Left renal cortex interstitium (tissue), 4 donors: ENCODE data around the gene ZNF124. TPM values are rescaled to one million over a fixed set of nuclear protein-coding genes. Genes with fewer than 3 reads are reported as not detected.
"Not testable (repeated sequence)": the region's sequence is repeated elsewhere in the genome, so short reads cannot be mapped to it uniquely, and the experiment has no call there.

Experiments
- DNase-seq, 4 donors: peaks; one replicate each; pipeline ENCODE4 v3.0.0-alpha.2; 2013; ENCODE audit warnings: low read depth in 4 of 4, low spot score in 2 of 4, missing footprints in 1 of 4
- polyA plus RNA-seq, 4 donors: library from polyadenylated mRNA; unstranded; fragments of 120-200 nt; gene quantifications; one replicate each; pipeline ENCODE4 v1.2.1, GENCODE V29; 2013; ENCODE audit not compliant: insufficient read length in 4 of 4

The ZNF124 gene
- polyA plus RNA-seq, 4 donors: 20.8 to 39.1 (median 27.5) TPM

DNA sequence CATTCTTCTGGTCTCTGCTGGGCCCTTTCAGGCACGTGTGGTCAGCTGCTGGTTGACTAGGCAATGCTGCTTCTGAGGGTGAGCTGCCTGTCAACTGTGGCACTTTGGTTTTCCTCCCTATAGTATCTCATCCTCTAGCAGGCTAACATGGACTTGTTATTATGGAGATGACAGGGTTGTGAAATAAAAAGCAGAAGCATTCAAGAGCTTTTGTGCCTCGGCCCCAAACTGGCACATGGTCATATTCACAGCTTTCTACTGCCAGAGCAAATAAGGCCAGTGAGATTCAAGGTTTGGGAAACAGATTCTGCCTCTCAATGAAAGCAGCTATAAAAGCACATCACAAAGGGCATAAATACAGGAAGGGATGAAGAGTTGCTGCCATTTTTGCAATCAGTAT, 1.6 kb upstream of the ZNF124 start:
- no peak for DNase-seq

DNA sequence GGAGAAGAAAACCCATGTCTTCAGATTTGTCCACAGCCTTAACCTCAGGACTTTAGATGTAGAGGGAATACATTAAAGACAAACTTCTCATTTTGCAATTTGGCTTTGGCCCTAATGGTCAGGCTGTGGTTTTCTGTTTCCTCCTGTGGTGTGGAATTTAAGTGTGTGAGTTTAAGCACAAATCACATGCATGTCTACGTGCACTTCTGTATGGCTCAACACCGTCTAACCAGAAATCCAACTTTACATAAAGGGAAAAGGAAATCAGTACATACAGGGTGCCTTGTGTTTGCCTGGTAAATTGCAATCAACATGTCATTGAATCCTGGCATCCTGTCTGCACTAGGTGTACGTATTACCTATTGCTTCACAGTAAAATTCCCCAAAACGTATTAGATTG, 1.2 kb upstream of the ZNF124 start:
- no peak for DNase-seq

DNA sequence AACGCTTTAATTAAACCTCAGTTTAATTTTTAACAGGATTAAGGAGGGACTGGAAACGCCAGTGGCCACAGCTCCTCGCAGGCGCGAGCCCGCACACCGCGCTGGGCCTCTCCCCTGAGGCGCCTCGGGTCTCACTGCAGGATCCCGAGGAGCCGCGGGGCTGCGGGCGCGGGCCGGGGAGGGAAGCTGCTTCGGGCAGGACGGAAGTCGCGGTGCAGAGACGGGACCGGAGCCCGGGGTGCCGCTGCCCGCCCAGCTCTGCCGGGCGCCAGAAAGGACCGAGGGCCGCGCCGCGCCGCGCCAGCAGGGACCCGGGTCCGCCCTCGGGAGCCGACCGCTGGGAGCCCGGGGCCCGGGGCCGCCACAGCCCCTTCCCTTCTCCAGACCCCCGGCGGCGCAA, 377 bp downstream of the ZNF124 start:
- not testable (repeated sequence) for DNase-seq

DNA sequence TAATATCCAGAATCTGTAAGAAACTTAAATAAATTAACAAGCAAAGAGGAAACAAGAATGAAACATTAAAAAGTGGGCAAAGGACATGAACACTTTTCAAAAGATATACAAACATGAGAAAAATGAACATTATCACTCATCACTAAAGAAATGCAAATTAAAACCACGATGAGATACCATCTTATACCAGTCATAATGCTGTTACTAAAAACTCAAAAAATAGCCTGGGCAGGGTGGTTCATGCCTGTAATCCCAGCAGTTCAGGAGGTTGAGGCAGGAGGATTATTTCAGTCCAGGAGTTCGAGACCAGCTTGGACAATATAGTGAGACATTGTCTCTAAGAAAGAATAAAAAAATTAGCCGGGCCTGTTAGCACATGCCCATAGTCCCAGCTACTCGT, 6.1 kb downstream of the ZNF124 start:
- no peak for DNase-seq

DNA sequence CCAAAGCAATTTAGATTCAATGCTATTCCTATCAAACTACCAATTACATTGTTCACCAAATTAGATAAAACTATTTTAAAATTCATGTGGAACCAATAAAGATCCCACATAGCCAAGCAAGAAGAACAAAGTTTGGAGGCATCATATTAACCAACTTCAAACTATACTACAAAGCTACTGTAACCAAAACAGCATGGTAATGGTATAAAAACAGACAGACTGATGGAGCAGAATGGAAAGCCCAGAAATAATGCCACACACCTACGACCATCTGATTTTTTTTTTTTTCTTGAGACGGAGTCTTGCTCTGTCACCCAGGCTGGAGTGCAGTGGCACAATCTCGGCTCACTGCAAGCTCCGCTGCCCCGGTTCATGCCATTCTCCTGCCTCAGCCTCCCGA, 7.1 kb downstream of the ZNF124 start:
- no peak for DNase-seq

DNA sequence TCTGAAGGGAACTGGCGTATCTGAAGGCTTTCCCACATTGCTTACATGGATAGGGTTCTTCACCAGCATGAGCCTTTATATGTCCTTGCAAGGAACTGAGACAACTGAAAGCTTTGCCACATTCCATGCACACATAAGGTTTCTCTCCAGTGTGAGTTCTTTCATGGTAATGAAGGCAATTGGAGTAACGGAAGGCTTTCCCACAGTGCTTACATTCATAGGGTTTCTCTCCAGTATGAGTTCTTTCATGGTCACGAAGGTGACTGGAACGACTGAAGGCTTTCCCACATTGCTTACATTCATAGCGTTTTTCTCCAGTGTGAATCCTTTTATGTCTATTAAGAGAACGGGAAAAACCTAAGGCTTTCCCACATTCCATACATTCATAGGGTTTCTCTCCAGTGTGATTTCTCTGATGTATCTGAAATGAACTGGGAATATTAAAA, 15.0 kb downstream of the ZNF124 start:
- no peak for DNase-seq

DNA sequence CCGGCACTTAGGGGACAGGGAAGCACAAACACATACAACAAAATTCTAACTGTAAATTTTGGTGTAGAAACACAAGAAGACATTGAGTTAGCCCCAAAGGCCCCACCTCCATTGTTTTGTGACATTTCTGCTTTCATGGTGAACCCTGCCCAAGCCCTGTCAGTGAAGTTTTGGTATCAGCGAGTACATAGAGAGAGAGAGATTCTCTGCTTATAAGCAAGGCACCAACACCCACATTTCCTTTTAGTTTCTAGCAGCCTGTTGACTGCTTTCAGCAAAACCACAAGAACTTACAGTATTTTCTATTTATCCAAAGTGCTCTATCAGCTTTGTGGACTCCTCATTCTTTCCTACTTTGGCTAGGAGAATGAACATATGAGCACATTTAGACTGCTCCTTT, 24.0 kb downstream of the ZNF124 start:
- DNase-seq: no peak

DNA sequence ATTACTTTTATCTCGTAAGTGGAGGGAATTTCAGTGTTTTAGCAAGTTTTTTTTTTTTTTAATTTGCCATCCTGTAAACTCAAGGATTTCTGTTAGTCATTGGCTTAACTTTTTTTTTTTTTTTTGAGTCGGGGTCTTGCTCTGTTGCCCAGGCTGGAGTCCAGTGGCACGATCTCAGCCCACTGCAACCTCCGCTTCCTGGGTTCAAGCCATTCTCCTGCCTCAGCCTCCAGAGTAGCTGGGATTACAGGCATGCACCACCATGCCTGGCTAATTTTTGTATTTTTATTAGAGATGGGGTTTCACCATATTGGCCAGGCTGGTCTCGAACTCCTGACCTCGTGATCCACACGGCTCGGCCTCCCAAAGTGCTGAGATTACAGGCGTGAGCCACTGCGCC, 24.7 kb downstream of the ZNF124 start:
- not testable (repeated sequence) for DNase-seq

DNA sequence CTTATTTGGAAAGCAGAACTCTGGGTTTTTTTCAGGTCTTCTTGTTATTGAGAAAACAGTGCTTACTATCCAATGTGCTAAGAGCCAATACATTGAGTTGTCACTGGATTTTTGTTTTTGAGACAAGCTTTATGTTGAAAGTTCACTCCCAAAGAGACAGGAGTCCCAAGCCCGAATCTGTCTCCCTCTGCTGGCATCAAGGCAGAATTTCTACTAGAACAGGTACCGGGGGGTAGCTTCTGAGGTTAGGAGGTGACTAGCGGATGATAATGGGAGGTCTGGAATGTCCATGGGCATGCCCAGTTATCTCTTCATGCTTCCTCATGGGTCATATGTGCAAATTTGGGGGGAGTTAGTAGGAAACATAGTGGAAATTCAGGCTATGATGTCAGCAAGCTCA, 25.1 kb downstream of the ZNF124 start:
- DNase-seq: no peak

DNA sequence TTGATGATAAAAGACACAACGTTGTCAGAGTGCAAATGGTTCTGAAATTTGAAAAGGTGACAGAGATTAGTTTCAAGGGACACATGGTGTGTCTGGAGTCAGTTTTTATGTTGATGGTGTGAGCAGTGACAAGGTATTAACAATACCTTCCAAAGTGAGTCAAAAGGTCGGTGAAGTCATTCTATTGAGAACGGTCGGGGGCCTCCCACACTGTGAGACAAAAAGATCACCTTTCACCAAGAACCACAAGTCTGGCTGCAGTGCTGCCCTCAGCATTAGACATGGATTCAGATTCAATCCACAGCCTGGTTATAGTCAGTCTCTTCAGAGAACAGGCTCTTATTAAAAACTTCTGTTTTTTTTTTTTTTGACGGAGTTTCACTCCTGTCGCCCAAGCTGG, 26.5 kb downstream of the ZNF124 start:
- DNase-seq: no peak

DNA sequence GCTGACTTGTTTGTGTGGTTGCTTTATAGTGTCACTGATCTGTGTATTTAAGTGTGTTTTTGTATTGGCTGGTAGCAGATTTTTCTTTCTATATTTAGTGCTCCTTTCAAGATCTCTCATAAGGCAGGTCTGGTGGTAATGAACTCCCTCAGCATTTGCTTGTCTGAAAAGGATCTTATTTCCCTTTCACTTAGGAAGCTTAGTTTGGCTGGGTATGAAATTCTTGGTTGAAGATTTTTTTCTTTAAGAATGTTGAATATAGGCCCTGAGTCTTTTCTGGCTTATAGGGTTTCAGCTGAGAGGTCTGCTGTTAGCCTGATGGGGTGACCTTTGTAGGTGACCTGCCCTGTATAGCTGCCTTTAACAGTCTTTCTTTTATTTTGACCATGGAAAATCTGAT, 32.3 kb downstream of the ZNF124 start:
- not testable (repeated sequence) for DNase-seq

DNA sequence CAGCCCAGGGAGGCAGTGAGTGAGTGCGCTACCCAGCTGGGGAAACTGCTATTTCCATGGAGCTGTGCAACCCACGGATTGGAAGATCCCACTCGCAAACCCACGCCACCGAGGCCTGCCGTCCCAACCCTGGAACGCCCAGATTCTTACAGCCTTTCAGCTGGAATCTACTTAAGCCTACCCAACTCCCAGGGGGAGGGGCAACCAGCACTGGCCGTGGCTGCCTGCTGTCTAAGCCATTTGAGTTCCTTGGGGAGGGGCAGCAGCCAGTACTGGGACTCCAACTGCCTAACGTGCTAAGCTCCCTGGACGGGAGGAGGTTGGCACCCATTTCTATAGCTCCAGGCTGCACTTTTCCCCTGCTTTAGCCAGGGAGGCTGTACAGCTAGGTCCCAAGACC, 40.6 kb downstream of the ZNF124 start:
- no peak for DNase-seq

DNA sequence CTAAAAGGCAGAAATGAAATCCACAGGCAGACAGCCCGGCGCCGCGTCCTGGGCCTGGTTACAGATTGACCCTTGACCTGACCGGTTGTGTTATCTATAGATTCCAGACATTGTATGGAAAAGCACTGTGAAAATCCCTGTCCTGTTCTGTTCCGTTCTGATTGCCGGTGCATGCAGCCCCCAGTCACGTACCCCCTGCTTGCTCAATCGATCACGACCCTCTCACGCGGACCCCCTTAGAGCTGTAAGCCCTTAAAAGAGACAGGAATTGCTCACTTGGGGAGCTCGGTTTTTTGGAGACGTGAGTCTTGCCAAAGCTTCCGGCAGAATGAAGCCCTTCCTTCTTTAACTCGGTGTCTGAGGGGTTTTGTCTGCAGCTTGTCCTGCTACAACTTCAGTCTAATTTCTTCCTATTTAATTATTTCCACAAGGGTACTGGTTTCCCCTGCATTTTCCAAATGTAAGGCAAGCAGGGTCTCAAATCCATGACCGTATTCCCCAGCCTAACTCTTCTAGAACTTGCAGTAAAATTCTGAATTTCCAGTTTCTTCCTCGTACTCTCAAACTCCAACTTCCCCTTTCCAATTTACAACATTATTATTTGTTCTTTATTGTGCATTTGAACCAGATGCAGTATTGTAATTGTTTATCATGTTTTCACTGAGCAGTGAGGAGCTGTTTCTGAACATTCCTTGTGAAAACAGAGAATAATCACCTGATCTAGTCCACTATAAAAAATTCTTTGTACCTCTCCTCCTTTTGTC, 44.1 kb downstream of the ZNF124 start:
- not testable (repeated sequence) for DNase-seq

DNA sequence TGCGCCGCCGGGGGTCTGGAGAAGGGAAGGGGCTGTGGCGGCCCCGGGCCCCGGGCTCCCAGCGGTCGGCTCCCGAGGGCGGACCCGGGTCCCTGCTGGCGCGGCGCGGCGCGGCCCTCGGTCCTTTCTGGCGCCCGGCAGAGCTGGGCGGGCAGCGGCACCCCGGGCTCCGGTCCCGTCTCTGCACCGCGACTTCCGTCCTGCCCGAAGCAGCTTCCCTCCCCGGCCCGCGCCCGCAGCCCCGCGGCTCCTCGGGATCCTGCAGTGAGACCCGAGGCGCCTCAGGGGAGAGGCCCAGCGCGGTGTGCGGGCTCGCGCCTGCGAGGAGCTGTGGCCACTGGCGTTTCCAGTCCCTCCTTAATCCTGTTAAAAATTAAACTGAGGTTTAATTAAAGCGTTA, 45.2 kb downstream of the ZNF124 start:
- not testable (repeated sequence) for DNase-seq

DNA sequence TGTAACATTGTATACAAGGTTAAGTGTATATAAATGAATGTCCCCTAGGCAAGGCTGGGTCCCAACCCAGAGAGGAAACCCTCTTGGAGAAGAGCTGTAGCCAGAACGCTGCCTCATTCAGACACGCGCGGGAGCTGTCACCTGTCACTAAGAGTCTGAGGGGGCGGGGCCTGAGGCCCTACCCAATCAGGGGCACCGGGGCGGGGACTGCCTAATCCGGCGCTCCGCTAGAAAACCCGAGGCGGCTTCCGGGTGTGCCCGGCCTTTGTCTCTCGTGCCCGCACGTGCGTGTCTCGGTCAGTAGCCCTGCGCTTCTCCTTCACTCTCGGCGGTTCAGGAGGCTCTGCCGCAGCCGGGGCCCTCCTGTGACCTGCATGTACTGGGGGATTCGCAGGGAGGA, 45.7 kb downstream of the ZNF124 start:
- not testable (repeated sequence) for DNase-seq

DNA sequence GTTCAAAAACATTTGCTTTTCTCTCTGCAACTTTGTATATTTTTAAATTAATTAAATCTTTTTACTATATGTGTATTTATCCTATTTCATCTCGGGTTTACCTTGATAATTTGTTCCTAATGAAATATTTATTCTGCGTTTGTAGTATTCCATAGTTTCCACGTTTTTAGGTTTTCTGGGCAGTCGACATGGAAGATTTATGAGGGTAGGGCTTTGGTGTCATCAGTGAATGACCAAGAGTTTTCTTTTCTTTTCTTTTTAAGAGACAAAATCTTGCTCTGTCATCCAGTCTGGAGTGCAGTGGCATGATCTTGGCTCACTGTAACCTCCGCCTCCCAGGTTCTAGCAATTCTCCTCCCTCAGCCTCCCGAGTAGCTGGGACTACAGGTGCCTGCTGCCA, 50.4 kb downstream of the ZNF124 start:
- no peak for DNase-seq

DNA sequence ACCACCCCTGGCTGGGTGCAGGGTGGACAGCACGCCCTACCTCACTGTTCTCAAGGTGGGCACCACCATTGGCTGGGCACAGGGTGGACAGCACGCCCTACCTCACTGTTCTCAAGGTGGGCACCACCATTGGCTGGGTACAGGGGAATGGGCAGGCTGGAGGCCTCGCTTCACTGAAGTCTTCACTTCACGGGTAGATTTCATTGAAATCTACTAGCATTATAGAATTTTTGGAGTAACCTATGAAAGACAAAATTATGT, 51.5 kb downstream of the ZNF124 start:
- DNase-seq: not testable (repeated sequence)

DNA sequence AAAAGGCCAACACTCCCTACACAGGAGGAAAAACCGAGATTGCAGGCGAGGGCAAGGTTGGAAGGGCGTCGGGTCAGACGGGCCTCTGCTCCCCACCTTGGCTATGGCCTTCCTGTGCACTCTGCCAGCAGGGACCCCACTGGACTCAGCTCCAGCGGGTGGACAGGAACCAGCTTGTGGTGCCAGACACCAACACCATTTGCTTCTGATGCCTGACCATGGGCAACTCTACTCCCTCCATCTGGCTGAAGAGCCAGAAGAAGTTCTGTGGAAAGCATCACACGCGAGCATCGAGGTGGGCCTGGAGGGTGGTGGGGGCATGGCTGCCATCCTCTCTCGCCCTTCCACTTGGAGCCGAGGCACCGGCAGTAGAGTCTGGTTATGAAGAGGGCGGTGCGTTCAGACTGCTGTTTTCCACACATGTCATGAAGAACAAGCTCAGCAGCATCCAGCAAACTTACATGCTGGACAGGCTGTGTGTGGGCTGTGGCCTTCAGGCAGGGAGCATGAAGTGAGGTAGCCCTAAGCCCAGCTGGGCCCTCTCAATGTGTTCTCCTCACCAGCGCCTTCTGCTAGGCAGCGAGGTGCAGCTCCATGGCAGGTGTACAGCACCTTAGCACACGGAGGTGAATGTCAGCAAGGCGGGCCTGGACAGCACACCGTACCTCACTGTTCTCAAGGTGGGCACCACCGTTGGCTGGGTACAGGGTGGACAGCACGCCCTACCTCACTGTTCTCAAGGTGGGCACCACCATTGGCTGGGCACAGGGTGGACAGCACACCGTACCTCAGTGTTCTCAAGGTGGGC, 52.0 kb downstream of the ZNF124 start:
- no peak for DNase-seq

DNA sequence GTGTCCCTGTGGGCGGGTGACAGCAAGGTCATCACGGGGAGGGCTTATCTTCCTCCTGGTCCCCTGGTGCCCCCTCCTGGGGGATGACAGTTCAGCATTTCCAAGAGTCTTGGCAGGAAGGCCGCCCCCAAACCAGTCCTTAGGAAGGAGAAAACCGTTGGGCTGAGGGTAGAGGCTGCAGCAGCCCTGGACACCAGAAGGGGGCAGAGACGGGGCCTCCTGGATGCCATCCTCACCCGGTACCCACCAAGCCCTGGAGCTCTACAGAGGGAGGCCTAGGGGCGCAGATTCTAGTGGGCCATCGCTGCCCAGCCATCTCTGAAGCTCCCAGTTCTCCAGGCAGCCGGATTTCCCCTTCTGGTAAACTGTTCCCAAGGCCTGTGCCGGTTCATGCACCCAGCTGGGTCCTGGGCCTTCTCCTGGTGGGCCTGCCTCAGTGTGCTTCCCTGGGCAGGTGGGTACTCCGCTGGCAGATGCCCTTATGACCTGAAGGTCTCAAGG, 52.8 kb downstream of the ZNF124 start:
- no peak for DNase-seq

DNA sequence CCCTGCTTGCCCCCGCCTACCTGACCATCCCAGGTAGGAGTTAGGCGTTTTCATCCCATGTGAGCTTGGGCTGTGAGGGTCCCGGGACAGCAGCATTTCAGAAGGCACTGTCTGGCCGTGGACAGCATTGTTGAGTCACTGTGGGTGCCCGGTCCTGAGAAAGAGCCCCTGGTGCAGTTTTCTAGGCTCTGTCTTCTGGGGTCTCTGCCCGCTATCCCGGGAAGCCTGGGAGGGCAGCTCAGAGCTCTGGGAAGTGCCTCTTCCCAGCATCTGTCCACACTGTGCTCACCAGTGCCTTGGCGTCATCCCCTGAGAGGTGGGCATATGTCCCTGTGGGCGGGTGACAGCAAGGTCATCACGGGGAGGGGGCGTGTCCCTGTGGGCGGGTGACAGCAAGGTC, 56.3 kb downstream of the ZNF124 start:
- DNase-seq: no peak

DNA sequence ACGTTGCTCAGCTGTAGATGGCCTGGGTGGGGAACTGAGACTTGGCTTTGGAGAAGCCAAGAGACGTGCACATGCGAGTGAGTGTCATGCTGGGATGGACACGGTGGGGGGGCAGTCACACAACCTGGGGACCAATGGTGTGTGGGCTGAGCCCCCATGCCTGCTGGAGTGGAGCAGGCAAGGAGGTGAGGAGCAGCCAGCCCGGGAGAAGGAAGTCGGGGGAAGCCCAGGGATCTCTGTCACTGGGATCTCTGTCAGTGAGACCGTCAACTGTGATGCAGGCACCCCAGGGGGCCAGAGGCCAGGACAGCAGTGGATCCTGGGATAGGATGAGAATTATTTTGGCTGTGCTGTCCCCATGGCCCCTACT, 56.7 kb downstream of the ZNF124 start:
- no peak for DNase-seq
